Prostate gland (tissue), 2 donors: ENCODE results near the gene FCN1. TPM values are rescaled to one million over a fixed set of nuclear protein-coding genes. Genes with fewer than 3 reads are reported as not detected.

Experiments used
- DNase-seq: peaks from one replicate; pipeline ENCODE4 v3.0.0-alpha.2; 2019; ENCODE audit warnings: low spot score
- H3K27ac ChIP-seq, 2 donors: fragments of 200-600 bp; sonication (generic); 2 replicates each; pipeline ENCODE4 v1.5.1; 2017 to 2019
- H3K27me3 ChIP-seq: fragments of 200-600 bp; sonication (generic); replicated peaks from 2 replicates; pipeline ENCODE4 v1.5.1; 2019; ENCODE audit not compliant: insufficient read depth
- H3K36me3 ChIP-seq, 2 donors: fragments of 200-600 bp; sonication (generic); 1 replicate in 1 of 2; 2 replicates in 1 of 2; pipeline versions ENCODE4 v1.5.1 to v1.8.1; 2017 to 2019
- H3K4me1 ChIP-seq: fragments of 200-600 bp; sonication (generic); replicated peaks from 2 replicates; pipeline ENCODE4 v1.5.1; 2019
- H3K4me3 ChIP-seq, 2 donors: fragments of 200-600 bp; sonication (generic); 2 replicates each; pipeline ENCODE4 v1.5.1; 2017 to 2019
- H3K9me3 ChIP-seq: fragments of 200-600 bp; sonication (generic); 2 replicates; pipeline ENCODE4 v1.5.1; 2017
- CTCF ChIP-seq, 4 experiments: fragments of 200-600 bp in 2 of 4; fragments of 450-650 bp in 2 of 4; sonication (generic) in 2 of 4; IDR thresholded peaks; 1 replicate in 3 of 4; 2 replicates in 1 of 4; pipeline ENCODE4 v1.5.1; 2016 to 2019; ENCODE audit warnings: antibody characterized with exemption in 4 of 4, mild to moderate bottlenecking in 2 of 4, moderate library complexity in 2 of 4
- POLR2A ChIP-seq: fragments of 450-650 bp; IDR thresholded peaks from one replicate; pipeline ENCODE4 v1.6.1; 2016; ENCODE audit warnings: antibody characterized with exemption, mild to moderate bottlenecking
- POLR2AphosphoS5 ChIP-seq: sonication (generic); formaldehyde crosslinking; IDR thresholded peaks from one replicate; pipeline ENCODE4 v1.6.1; 2017; ENCODE audit warnings: antibody characterized with exemption
- whole genome bisulfite sequencing: methylation state at CpG from one replicate; pipeline ENCODE4 v1.1.5; 2018; 5-methylcytosine and 5-hydroxymethylcytosine counted together
- intact Hi-C: fragments of 100-400 bp; cut with DNase I; formaldehyde crosslinking; loops from one replicate; pipeline ENCODE4 v1.14.2; 2022
- total RNA-seq, 2 donors: library from RNA; depleted of rRNA; stranded (reverse); fragments of >200 nt; gene quantifications; one replicate each; pipeline ENCODE4 v1.1.0, GENCODE V29; 2016

The FCN1 gene
- total RNA-seq, 2 donors from 2014 or later = 0.23 to 0.34 TPM

GRCh38 chr9:134922932-134923240, 5.2 kb upstream of the FCN1 start:
- Histone ChIP-seq H3K27ac (no peak overlapping the region), H3K4me1 (no peaks in the 10 kb centered on the region), H3K9me3 (no peaks in the 10 kb centered on the region), H3K36me3 (no peaks in the 10 kb centered on the region), H3K4me3 (no peak overlapping the region), H3K27me3 (no peaks in the 10 kb centered on the region)
- no peak for TF ChIP-seq CTCF (IDR thresholded peaks at IDR 0.05)
- no peak for TF ChIP-seq POLR2A
- no peak for TF ChIP-seq POLR2AphosphoS5
- 85% methylated on average over 9 of the region's 9 CpGs for WGBS
- intact Hi-C loops = no loop called here
- no peak for DNase-seq

DNA sequence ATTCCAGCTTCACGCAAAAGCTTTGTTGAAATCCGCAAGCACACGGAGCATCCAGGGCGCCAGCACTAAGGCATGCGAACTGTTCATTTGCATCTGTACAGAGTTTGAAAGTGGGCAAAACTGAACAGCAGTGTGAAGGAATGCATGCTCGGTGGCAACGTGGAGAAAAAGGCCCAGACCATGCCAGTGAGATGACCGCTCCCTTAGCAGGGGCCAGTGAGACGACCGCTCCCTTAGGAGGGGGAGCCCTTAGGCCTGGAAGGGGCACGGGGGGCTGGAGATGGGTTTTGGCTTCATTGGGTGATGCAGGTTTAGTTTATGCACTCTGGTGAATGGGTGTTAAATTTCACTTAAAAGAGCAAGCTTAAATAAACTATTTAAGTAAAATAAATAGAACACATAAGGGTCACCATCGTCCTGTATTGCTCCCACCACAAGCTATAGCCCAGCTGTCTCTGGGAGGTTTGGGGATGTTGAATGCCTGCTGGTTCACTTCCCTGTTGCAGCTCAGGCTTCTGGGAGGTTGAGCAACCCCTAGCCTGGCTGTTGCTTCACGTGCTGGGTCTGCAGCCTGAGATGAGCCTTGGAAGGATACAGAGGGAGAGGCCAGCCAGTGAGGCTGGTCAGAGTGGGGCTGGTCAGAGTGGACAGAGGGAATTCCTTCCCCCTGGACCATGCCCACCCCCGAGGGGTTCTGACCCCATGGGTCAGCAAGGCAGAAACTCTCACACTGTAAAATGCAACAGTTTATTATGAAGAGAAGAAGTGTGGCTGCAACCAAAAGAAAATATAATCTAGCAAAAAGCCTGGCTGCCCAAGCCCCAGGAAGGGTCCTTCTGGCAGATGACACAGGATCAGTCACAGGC, 4.6 kb upstream of the FCN1 start:
- no peaks in the 10 kb centered on the region for H3K9me3 ChIP-seq
- no peaks in the 10 kb centered on the region for H3K36me3 ChIP-seq
- no peak for TF ChIP-seq POLR2AphosphoS5
- TF ChIP-seq CTCF (IDR thresholded peaks at IDR 0.05) = no peak
- TF ChIP-seq POLR2A = no peak
- intact Hi-C loops = no loop called here
- no peaks in the 10 kb centered on the region for H3K4me1 ChIP-seq
- H3K27ac ChIP-seq = no peak overlapping the region
- H3K27me3 ChIP-seq = no peaks in the 10 kb centered on the region
- DNase-seq = no peak
- WGBS = 62% methylated on average over 14 of the region's 14 CpGs
- no peak overlapping the region for H3K4me3 ChIP-seq

DNA sequence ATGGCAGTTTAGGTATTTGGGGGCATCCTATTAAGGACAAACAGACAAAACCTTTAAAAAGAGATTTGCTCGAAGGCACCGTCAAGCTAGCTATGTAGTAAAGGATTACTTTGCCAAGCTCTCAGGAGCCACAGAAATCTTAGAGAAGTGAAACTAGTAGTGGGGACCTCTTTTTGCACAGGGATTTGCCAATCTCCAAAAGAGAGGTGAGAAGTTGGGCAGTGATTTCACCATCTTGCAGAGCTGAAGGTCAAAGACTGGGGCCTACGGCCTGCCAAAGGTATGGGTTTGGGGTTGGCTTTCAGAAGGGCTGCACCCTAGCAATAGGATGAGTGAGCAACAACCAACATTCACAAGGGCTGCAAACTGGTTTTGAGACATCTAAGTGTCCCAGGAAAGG, 1.6 kb upstream of the FCN1 start:
- WGBS = 78% methylated on average over 3 of the region's 3 CpGs
- no peak overlapping the region for H3K27ac ChIP-seq
- intact Hi-C loops = no loop called here

DNA sequence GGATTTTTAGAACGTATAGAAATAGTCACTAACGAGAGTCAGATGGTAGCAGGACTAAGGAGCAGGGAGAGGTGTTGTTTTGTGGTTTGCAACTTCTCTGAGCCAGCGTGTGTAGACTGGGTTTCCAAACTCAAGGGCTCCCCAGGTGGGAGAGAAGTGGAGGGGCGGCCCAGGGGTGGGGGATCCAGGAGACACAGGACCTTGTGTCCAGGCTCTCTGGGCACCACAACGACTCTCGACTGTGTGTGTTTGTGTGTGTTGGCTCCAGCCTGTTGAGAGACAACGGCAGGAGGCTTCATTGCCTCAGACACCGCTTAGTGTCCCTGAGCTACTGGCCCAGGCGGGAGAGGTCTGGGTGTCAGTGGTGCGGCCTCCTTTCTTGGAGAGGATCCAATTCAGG, 934 bp upstream of the FCN1 start:
- WGBS = 86% methylated on average over 10 of the region's 10 CpGs
- H3K27me3 ChIP-seq = no peaks in the 10 kb centered on the region
- H3K4me3 ChIP-seq = no peak overlapping the region
- TF ChIP-seq POLR2AphosphoS5 = no peak
- no peak for TF ChIP-seq CTCF (IDR thresholded peaks at IDR 0.05)
- no peak for TF ChIP-seq POLR2A
- no peak overlapping the region for H3K27ac ChIP-seq
- intact Hi-C loops = no loop called here
- DNase-seq = no peak
- no peaks in the 10 kb centered on the region for H3K36me3 ChIP-seq
- no peaks in the 10 kb centered on the region for H3K9me3 ChIP-seq
- H3K4me1 ChIP-seq = no peaks in the 10 kb centered on the region

More for the DNA sequence above, 1.6 kb upstream of the FCN1 start:
- Histone ChIP-seq H3K4me1 (no peaks in the 10 kb centered on the region), H3K4me3 (no peak overlapping the region), H3K9me3 (no peaks in the 10 kb centered on the region), H3K36me3 (no peaks in the 10 kb centered on the region), H3K27me3 (no peaks in the 10 kb centered on the region)
- no peak for TF ChIP-seq POLR2AphosphoS5
- no peak for DNase-seq

DNA sequence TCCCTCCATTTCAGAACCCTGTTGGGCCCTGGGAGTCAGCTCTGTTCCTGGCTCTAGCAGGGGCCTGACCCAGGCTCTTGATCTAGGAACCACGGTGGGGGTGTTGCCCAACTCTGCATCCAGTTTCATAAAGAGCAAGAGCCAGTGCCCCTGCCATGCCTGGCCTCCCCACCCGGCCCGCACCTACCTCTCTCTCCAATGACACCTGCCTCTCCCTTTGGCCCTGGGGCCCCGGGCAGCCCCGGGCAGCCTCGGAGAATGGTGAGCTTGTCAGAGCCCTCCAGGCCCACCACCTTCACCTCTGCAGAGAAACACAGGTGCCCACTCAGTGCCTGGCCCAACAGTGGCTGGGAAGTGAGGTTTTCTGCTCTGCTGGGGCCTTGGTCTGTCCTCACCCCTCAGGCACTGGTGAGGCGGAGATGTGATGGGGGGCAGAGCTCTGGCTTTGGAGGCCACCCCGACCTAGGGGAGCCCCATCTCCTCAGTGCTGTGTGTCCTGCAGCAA, 1.5 kb downstream of the FCN1 start:
- no peak for DNase-seq
- Histone ChIP-seq H3K4me3 (no peak overlapping the region), H3K9me3 (no peaks in the 10 kb centered on the region), H3K27ac (no peak overlapping the region), H3K27me3 (no peaks in the 10 kb centered on the region), H3K36me3 (no peaks in the 10 kb centered on the region), H3K4me1 (no peaks in the 10 kb centered on the region)
- TF ChIP-seq CTCF (IDR thresholded peaks at IDR 0.05) = no peak
- no peak for TF ChIP-seq POLR2A
- no peak for TF ChIP-seq POLR2AphosphoS5
- intact Hi-C loops = no loop called here
- WGBS = 90% methylated on average over 8 of the region's 8 CpGs
